GM18505 (cell line): Measurements from ENCODE around the gene DLG2.
A peak's percentile ranks its signal among the peaks of the same experiment; 100 is the strongest.
"Not testable (repeated sequence)": the region's sequence is repeated elsewhere in the genome, so short reads cannot be mapped to it uniquely, and the experiment has no call there.

Experiments
- ATAC-seq: cut with Tn5 transposase; IDR thresholded peaks from one replicate; pipeline ENCODE4 v1.9.1; 2021; ENCODE audit not compliant: unreplicated experiment
- POLR2A ChIP-seq: IDR thresholded peaks from 4 replicates; pipeline ENCODE4 v1.6.1; 2011; ENCODE audit warnings: borderline replicate concordance; ENCODE audit not compliant: insufficient read depth, insufficient read length; ENCODE audit errors: extremely low read depth

Gene DLG2

DNA sequence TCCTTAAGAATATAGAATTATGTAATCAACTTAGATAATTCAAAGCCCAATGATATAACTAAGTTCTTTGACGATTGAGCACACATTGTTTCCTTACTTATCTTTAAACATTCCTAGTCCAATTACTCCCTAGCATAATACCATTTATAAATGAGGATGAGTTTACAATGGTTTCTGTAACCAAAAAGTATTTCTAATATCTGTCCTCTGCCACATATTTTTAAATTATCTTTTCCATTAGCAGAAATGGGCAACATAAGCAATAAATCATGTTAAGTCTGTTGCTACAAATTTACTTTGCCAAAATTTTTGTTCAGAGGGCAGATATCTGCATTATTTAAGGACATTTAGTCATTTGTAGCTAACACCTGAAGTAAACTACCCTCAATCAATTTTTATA lies 31.0 kb upstream of the DLG2 start:
- TF ChIP-seq POLR2A = no peak
- ATAC-seq = no peak

DNA sequence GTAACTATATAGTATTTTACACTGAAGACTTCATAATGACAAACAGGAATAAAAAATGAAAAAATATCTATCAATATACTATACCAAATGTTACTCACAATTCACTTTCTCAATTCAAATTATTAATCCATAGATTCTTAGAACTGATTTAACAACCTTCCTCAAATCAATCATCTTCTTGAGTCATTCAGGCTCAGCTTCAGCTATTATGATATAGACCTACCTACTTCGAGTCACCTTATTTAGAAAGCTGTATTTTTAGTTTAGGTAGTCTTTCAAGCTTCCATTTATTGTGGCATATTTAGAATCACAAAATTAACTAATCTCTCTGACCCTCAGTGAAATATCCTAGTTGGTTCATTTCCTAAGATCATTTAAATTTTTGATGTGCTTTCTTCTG lies 29.6 kb upstream of the DLG2 start:
- ATAC-seq = no peak
- TF ChIP-seq POLR2A = no peak

DNA sequence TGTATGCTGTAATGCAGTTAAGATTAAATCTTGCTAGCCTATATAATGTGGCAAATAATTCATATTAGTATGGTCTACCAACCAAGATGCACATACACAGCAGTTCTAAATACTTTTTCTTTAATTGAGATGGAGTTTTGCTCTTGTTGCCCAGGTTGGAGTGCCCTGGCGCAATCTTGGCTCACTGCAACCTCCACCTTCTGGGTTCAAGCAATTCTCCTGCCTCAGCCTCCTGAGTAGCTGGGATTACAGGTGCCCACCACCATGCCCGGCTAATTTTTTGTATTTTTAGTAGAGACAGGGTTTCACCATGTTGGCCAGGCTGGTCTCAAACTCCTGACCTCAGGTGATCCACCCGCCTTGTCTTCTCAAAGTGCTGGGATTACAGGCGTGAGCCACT lies 27.2 kb upstream of the DLG2 start:
- ATAC-seq = not testable (repeated sequence)

DNA sequence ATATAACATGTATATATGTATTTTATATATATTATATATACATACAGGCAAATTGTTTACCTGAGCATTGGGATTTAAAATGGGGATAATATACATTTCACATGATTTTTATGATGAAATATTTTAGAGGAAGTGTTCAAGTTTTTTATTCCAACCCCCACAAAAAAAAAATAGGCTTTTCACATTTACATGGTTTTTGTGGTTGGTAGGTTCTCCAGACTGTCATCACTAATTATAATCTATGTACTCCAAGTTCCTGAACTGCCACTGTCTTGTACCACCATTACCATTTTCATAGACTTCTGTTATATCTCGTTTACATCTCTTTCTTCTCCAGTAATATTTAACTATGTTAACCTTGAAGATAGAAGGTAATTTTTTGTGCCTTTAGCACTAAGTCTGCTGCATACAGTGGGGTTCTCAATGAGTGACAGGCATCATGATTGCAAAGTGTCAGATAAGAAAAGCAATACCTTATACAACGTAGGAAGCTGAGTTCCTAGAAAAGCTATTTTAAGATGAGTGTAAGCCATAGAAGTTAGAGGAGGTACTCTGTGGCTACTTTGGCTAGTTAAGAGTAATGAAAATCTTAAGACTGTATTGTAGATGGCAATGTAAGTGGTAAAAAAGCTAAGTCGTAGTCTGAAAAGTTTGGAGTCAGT lies 25.8 kb upstream of the DLG2 start:
- ATAC-seq = no peak
- no peak for TF ChIP-seq POLR2A

GRCh38 chr11:85651118-85651517 lies 24.0 kb upstream of the DLG2 start:
- ATAC-seq = no peak
- TF ChIP-seq POLR2A = no peak

DNA sequence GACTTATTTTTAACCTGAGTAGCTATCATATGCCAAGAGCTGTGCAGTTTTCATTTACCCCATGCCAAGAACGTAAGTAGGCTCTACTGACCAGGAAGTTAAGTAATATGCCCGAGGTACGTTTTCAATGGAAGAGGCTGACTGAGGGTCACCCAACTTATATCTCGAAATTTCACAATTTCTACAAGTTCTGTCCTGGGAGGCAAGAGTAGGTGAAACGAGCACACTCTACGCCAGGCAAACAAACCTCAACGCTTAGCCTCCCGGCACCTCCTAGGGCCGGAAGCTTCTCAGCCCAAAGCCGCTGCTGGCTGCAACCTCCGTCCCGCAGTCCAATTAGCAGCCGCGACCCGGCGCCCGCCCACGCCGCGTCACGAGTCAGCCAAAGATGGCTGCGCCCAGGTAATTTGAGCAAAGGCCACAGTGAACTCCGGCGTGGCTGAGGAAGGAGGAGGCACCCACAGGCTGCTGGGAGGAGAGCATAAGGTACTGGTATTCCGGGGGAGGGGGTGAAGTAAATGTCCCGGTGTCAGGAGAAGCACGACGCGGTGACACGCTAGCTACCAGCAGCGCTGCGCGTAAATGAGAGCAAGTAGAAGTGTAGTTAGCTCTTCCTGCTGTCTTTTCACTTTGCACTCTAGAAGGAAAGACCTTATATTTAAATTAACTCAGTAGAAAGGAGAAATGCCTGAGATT lies 20.6 kb upstream of the DLG2 start, which contains the start of gene TMEM126A:
Gene TMEM126A, plus strand, starts transcription at position 364 of the 696 bp plus-strand sequence. CDS start 2,289 bp downstream, outside the sequence.
- ATAC-seq = peak; percentile 100
- TF ChIP-seq POLR2A = peak; percentile 98

DNA sequence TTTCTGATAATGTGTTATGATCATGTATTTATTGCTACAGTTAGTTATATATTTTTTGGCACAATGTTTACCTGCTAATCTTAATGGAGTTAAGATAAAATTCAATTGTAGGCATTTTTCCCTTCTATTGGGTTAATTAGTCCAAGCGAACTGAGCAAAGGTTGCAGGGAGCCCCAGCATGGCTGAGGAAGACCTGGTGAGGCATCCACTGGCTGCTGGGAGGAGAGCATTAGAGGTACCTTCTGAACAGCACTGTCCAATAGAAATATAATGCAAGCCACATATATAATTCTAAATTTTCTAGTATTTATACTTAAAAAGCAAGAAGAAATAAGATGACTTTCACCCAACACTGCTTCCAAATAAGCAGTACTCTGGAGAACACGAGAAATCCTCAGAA lies 19.9 kb upstream of the DLG2 start:
- TF ChIP-seq POLR2A = no peak
- ATAC-seq = no peak

- TF ChIP-seq POLR2A = no peak
- no peak for ATAC-seq
Observed at GRCh38 chr11:85643191-85643614, 16.1 kb upstream of the DLG2 start.

GRCh38 chr11:85634747-85635146 lies 7.6 kb upstream of the DLG2 start:
- TF ChIP-seq POLR2A = no peak
- ATAC-seq = no peak

DNA sequence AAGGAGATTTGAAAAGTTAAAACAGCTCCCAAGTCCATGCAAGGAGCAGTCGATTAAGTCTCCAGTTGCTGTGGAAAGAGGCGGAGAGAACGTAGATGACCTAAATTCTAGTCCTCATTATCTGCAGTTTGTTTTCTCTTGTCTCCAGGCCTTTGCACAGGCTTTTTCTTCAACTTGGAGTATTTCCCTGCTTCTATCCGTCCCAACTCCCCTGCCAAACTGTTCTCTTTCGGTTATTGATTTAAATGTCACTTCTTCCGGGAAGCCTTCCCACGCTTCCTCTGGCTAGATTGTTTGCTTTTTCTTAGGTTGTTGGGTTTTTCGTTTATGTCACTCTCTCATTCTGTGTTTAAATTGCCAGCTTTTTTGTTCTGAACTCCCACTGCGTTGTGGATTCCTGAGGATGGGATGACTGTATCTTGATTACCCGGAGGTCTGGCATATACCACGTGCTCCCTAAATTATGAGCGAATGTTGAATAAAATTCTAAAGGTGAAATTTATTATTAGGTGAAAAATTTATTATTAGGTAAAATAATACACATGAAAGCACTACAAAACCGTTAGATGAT lies 1.7 kb upstream of the DLG2 start:
- peak; percentile 5 for ATAC-seq
- no peak for TF ChIP-seq POLR2A

DNA sequence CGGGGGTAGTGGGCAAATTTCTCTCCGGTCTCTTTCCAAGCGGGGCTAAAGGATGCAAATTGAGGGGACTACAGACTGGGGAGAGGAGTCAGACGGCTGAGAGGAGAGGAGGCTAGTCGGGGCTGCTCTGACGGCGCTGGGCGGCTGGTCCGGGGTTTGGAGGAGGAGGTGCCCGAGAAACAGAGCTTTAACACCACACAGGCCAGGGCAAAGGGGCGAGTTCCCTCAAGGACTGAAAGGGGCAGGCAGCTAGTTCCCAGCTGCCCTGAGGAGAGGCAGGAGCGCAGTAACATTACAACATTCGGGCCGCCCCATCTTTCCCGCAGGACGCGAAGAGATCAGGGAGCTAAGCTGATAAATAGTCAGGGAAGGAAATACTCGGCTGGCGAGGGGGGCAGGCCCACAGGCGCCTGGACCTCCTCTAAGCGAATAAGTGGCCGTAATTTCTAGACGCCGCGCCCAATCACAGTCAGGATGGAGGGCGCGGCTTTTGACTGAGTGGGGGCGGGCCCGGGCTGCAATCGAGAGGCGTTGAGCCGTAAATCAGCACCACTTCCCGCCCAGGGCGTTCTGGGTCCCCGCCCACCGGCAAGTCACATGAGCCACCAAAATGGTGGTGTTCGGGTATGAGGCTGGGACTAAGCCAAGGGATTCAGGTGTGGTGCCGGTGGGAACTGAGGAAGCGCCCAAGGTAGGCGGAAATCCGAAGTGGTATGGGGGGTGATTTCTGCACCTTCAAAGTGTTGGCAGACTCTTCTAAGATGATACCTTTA lies 1.0 kb upstream of the DLG2 start, which contains the start of gene TMEM126B:
Gene TMEM126B, plus strand, starts transcription at position 596 of the 773 bp plus-strand sequence. Its CDS starts 15 bp downstream, at position 611.
- peak; percentile 92 for TF ChIP-seq POLR2A
- peak; percentile 99 for ATAC-seq

DNA sequence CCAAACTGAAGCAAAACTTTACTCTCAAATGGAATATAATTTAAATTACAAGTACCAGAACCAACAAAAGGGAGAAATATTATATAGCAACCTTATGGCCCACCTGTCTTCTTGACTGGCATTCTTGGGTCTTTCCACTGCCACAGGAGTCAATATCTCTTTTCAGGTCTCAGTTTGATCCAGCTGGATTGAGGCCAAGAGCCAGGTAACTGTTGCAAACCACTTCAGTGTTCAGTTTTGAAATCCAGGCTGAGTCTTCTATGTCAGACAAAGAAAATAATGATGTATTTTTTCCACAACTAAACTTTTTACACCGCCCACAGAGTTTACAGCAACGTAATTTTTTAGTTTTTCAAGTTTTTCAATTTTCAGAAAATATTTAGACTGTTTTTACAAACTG lies 648 bp downstream of the DLG2 start:
- ATAC-seq = no peak
- no peak for TF ChIP-seq POLR2A

DNA sequence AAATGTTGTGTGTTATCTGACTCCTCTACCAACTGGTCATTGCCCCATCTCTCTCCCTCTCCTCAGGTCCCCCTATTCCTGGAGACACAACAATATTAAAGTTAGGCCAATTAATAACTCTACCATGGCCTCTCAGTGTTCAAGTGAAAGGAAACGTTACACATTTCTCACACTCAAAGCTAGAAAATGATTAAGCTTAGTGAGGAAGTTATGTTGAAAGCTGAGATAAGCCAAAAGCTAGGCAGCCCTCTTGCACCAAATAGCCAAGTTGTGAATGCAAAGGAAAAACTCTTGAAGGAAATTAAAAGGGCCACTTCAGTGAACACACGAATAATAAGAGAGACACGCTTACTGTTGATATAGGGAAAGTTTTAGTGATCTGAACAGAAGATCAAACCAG lies 6.9 kb downstream of the DLG2 start:
- TF ChIP-seq POLR2A = no peak
- ATAC-seq = no peak
